HT-29 (cell line): Measurements from ENCODE around the gene LAT. TPM values are rescaled to one million over a fixed set of nuclear protein-coding genes. Genes with fewer than 3 reads are reported as not detected.

Source experiments
- total RNA-seq: library from RNA; depleted of rRNA; stranded (reverse); fragments of >200 nt; shearing (Covaris generic); gene quantifications from 2 replicates; pipeline ENCODE4 v1.2.3, GENCODE V29; 2014; rRNA removed

Gene LAT
- total RNA-seq, 1 experiment from 2014 or later, result 14.8 TPM

Other genes starting within 250 kb of the LAT start
- 1.2 TPM in 1 of 2 replicates, not detected in the other for gene NPIPB9, start 233.3 kb upstream of the LAT start, total RNA-seq
- 74.1 and 86.9 TPM in 2 replicates for gene ATXN2L, start 162.1 kb upstream of the LAT start, total RNA-seq
- 376 and 403 TPM in 2 replicates for gene TUFM, start 138.7 kb upstream of the LAT start, total RNA-seq
- gene SH2B1, start 121.2 kb upstream of the LAT start, total RNA-seq, result 38.9 and 50.2 TPM in 2 replicates
- 0.83 and 2.6 TPM in 2 replicates for gene ATP2A1, start 106.6 kb upstream of the LAT start, total RNA-seq
- gene RABEP2, start 59.8 kb upstream of the LAT start, total RNA-seq, result 47.3 and 59.1 TPM in 2 replicates
- gene CD19, start 53.1 kb upstream of the LAT start, total RNA-seq, result not detected in 2 replicates
- 54.8 and 66.3 TPM in 2 replicates for gene NFATC2IP, start 34.1 kb upstream of the LAT start, total RNA-seq
- 79.6 and 88.8 TPM in 2 replicates for gene SPNS1, start 10.3 kb upstream of the LAT start, total RNA-seq